Subcutaneous abdominal adipose tissue (tissue), 5 donors: ENCODE data around the gene TLE4.

Experiments used
- H3K27ac ChIP-seq: one replicate; pipeline ENCODE4 v1.7.0; 2013; ENCODE audit warnings: low read depth, mild to moderate bottlenecking, inconsistent platforms, low read length, moderate library complexity
- H3K27me3 ChIP-seq, 5 donors: one replicate each; pipeline ENCODE4 v1.7.0; 2013; ENCODE audit warnings: low read length in 5 of 5, inconsistent platforms in 1 of 5; ENCODE audit not compliant: control insufficient read depth in 5 of 5, insufficient read depth in 4 of 5
- H3K36me3 ChIP-seq, 5 donors: one replicate each; pipeline ENCODE4 v1.7.0; 2013; ENCODE audit warnings: low read length in 5 of 5; ENCODE audit not compliant: control insufficient read depth in 5 of 5, insufficient read depth in 5 of 5
- H3K4me1 ChIP-seq, 5 donors: one replicate each; pipeline ENCODE4 v1.7.0; 2013; ENCODE audit warnings: low read length in 5 of 5, mild to moderate bottlenecking in 3 of 5, moderate library complexity in 1 of 5; ENCODE audit not compliant: control insufficient read depth in 5 of 5, insufficient read depth in 5 of 5
- H3K4me3 ChIP-seq, 5 donors: one replicate each; pipeline ENCODE4 v1.7.0; 2013; ENCODE audit warnings: low read length in 5 of 5, low read depth in 1 of 5
- H3K9ac ChIP-seq, 5 donors: one replicate each; pipeline ENCODE4 v1.7.0; 2013; ENCODE audit warnings: low read length in 5 of 5, mild to moderate bottlenecking in 4 of 5, moderate library complexity in 3 of 5
- H3K9me3 ChIP-seq, 5 donors: one replicate each; pipeline ENCODE4 v1.7.0; 2013; ENCODE audit warnings: low read length in 5 of 5; ENCODE audit not compliant: control insufficient read depth in 5 of 5
- donor health status: healthy.
- donor health status: healthy.
- donor health status: healthy.
- donor health status: healthy.
- donor health status: healthy.

TLE4 gene

DNA sequence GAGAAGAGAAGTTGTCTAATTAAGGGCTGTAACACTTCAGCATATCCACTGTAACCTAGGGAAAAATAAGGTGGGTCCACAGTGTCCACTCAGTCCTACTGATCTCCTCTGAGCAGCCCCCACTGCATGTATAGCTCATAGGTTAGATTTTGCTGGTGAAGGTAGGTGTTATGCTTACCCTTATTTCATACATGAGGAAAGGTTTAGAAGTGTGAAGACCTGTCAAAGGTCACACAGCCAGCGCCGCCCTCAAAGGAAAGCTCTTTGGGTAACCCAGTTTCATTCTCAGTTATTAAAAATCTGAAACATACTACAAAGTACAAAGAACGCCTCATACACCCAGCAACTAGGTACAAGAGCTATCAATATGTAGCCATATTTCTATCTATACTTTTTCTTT, 87.2 kb downstream of the TLE4 start:
- Histone ChIP-seq H3K4me3 (no peak overlapping the region), H3K9ac (no peak overlapping the region), H3K27ac (no peak overlapping the region), H3K36me3 (peaks cover 0 to 4% (median 0%) of the 10 kb centered on the region in 5 donors), H3K9me3 (no peaks in the 10 kb centered on the region), H3K4me1 (peaks cover 0 to 22% (median 14%) of the 10 kb centered on the region in 5 donors), H3K27me3 (no peaks in the 10 kb centered on the region)

DNA sequence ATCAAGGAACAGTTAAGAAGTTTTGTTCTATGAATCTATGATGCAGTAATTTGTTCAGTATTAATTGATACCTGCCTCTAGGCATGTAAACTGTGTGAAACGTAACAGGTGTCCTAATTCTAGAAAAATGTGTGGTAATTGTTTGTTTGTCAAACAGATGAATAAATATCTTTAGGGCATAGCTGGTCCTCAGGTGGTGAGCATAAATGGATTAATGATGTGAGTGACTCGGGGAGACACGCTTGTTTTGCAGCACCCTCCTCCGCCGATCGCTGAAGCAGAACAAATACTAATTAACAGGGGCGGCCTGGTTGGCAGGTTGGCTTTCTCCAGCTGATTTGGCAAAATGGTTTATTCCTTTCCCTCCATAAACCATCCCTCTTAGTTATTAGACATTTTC, 88.8 kb downstream of the TLE4 start:
- H3K4me1 ChIP-seq = peaks cover 0 to 24% (median 14%) of the 10 kb centered on the region in 5 donors
- no peaks in the 10 kb centered on the region for H3K27me3 ChIP-seq
- H3K36me3 ChIP-seq = peaks cover 0 to 4% (median 0%) of the 10 kb centered on the region in 5 donors
- H3K4me3 ChIP-seq = no peak overlapping the region
- no peak overlapping the region for H3K27ac ChIP-seq
- no peaks in the 10 kb centered on the region for H3K9me3 ChIP-seq
- H3K9ac ChIP-seq = no peak overlapping the region

DNA sequence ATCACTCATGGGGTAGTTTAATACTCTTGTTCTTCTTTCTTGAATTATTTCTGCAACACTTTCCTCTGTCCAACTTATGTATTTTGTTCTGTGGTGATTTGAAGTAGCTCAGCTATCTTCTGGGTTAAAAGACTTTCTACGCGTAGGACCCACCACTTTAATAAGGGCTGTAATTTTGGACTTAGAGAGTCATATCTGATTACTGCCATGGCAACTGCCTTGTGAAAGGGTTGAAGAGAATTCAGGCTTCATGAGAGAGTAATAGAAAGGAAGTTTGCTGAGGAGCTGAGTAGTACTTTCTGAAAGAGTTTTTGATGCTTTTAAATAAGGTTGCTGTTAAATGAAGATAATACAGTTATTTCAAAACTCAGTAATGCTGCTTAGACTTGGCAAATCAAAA, 89.5 kb downstream of the TLE4 start:
- Histone ChIP-seq H3K9ac (no peak overlapping the region), H3K27me3 (no peaks in the 10 kb centered on the region), H3K27ac (no peak overlapping the region), H3K4me3 (no peak overlapping the region), H3K36me3 (peaks cover 0 to 4% (median 0%) of the 10 kb centered on the region in 5 donors), H3K9me3 (no peaks in the 10 kb centered on the region), H3K4me1 (peaks cover 0 to 24% (median 14%) of the 10 kb centered on the region in 5 donors)

DNA sequence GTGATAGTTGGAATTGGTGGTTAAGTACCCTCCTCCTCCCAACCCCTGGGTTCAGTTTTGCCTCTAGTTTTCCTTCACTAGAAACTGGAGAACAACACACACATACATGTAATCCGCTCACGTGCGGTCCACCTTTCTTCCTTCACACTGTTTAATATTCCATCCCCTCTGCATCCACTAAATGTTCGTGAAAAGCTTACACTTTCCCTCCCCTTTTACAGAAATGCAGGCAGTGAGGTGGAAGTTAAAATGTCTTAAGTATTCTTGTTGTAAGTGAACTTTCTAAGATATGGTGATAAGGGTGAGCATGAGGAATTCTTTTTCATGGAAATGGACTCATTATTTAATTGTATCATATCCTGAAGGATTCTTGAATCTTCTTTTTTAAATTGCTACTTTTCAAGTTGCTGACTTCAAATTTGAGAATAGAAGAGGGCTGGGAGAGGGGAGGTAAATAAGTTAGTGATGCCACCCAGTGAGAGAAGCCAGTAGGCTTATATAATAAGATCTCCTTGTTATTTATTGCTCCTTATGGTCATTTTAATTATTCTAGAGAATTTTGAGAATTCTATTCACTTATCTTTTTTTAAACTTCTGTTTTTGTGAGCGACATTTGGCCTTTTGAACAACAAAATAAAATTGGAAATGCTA, 90.2 kb downstream of the TLE4 start:
- Histone ChIP-seq H3K4me1 (peaks cover 0 to 24% (median 14%) of the 10 kb centered on the region in 5 donors), H3K4me3 (peak overlapping the region in 1 of 5 donors; percentile 34), H3K9me3 (no peaks in the 10 kb centered on the region), H3K27me3 (no peaks in the 10 kb centered on the region), H3K27ac (peak overlapping the region; percentile 5), H3K9ac (no peak overlapping the region), H3K36me3 (peaks cover 0 to 2% (median 0%) of the 10 kb centered on the region in 5 donors)

DNA sequence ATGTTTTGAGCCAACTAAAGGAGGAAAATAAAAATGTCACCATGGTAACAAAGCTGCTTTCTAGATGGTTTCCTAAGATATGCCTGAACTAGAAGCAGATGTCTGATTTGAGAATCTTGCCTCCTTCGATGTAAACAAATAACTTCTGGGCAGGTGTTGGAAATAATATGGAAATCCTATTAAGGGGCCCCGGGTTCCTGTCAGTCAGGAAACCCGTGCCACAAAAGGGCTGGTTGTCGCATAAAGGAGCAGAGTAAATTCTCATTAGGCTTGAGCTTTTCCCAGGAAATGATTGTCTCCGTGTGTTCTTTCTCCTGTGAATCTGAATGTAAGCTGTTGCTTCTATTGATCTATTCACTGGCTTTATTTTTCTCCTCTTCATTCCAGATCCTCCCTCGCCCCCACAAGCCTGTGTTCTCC, 90.8 kb downstream of the TLE4 start:
- Histone ChIP-seq H3K9me3 (no peaks in the 10 kb centered on the region), H3K9ac (no peak overlapping the region), H3K27me3 (no peaks in the 10 kb centered on the region), H3K36me3 (peaks cover 0 to 2% (median 0%) of the 10 kb centered on the region in 5 donors), H3K4me1 (peaks cover 0 to 24% (median 14%) of the 10 kb centered on the region in 5 donors), H3K4me3 (peak overlapping the region in 1 of 5 donors; percentile 34), H3K27ac (no peak overlapping the region)

DNA sequence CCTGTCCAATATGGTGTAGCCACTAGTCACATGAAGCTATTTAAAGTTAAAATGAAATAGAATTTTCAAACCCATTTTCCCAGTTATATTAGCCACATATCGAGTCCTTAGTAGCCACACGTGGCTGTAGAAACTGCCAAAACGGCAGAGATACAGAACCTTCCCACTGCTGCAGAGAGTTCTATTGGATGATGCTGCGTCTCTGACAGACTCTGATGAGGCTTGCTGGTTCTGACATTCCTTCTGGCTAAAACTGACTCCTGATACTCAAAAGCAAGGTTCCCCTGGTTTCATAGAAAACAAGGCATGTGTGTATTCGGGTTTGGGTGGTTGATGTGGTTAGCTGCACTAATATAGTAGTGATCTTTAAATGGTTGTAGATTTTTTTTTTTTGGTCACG, 91.5 kb downstream of the TLE4 start:
- H3K36me3 ChIP-seq = no peaks in the 10 kb centered on the region
- no peak overlapping the region for H3K9ac ChIP-seq
- no peak overlapping the region for H3K27ac ChIP-seq
- peaks cover 0 to 31% (median 14%) of the 10 kb centered on the region in 5 donors for H3K4me1 ChIP-seq
- no peak overlapping the region for H3K4me3 ChIP-seq
- no peaks in the 10 kb centered on the region for H3K9me3 ChIP-seq
- H3K27me3 ChIP-seq = no peaks in the 10 kb centered on the region

DNA sequence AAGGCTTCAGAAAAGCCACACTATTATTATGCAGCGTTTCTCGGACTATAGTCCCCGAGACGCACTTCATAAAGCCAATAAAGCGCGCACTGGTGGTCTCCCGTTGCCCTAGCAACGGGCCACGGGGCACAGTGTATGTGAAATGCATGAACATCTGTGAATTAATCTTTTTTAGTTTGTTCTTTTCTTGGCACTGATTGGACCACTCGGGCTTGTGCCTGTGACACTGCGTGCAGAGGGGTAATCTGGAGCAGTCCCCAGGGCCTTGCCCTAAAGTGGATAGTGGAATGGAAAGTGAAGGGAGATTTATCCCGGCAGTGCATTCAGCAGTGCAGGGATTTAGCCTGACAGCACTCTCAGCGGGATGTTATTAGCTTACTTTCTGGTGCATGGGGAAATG, 92.1 kb downstream of the TLE4 start:
- Histone ChIP-seq H3K27me3 (no peaks in the 10 kb centered on the region), H3K27ac (no peak overlapping the region), H3K4me1 (peaks cover 0 to 33% (median 14%) of the 10 kb centered on the region in 5 donors), H3K36me3 (no peaks in the 10 kb centered on the region), H3K9me3 (no peaks in the 10 kb centered on the region), H3K4me3 (no peak overlapping the region), H3K9ac (no peak overlapping the region)

DNA sequence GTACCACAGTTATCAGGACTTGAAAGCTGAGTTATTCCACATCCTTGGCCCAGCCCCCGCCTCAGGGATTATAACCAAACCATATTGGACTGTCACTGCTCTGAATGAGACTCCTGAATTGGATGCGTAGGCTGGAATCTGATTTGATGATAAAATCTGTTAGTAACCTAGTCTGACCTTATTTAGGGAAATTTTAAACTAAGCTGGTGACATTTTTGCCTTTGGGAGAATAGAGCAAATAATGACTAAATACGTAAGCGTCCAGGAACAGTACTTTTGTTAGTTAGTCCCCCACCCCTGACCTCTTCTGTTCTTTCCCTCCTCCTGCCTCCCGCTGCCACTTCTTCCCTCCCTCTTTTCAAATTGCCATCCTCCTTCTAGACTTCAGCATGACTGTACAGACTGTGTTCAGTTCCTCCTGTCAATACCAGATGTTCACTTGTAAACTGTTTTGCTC, 92.6 kb downstream of the TLE4 start:
- Histone ChIP-seq H3K27ac (no peak overlapping the region), H3K9me3 (no peaks in the 10 kb centered on the region), H3K9ac (no peak overlapping the region), H3K4me1 (peaks cover 0 to 35% (median 14%) of the 10 kb centered on the region in 5 donors), H3K4me3 (no peak overlapping the region), H3K36me3 (no peaks in the 10 kb centered on the region), H3K27me3 (no peaks in the 10 kb centered on the region)

DNA sequence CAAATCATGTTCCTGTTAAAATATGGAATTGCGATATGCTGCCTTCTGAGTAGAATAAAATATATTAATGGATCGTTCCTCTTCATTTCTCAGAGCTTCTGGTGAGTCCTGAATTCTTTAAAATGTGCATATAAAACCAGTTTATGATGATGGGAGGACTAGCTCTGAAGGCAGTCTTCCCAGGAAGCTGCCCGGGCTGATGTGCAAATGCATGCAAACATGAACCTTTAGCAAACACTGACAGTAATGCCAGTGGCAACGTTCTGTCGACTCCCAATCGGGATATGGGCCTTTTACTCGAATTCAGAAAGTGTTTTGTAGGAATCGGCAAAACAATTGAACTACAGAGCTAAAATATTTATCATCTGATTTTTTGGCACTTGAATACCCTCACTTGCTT, 93.6 kb downstream of the TLE4 start:
- no peaks in the 10 kb centered on the region for H3K36me3 ChIP-seq
- H3K9me3 ChIP-seq = no peaks in the 10 kb centered on the region
- peaks cover 0 to 35% (median 14%) of the 10 kb centered on the region in 5 donors for H3K4me1 ChIP-seq

DNA sequence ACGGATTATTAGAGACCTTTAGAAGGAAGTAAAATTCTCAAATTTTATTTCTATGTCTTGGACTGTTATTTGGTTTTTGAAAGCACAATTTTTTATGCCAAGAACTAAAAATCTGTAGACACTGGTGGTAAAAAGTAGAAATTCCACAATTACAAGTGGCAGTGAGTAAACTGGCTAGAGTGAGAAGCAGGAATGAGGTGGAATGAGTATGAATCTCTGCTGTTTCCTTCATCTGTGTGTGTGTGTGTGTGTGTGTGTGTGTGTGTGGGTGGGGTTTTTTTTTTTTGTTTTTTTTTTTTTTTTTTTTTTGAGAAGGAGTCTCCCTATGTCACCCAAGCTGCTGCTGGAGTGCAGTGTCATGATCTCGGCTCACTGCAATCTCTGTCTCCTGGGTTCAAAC, 94.2 kb downstream of the TLE4 start:
- Histone ChIP-seq H3K4me3 (no peak overlapping the region), H3K9me3 (no peaks in the 10 kb centered on the region), H3K27ac (no peak overlapping the region), H3K27me3 (no peaks in the 10 kb centered on the region), H3K4me1 (peaks cover 0 to 35% (median 14%) of the 10 kb centered on the region in 5 donors), H3K36me3 (no peaks in the 10 kb centered on the region), H3K9ac (no peak overlapping the region)

More for the DNA sequence above, 93.6 kb downstream of the TLE4 start:
- H3K9ac ChIP-seq = no peak overlapping the region
- no peak overlapping the region for H3K4me3 ChIP-seq
- no peak overlapping the region for H3K27ac ChIP-seq
- H3K27me3 ChIP-seq = no peaks in the 10 kb centered on the region
